Stimulated activated CD4-positive, alpha-beta T cell treated with anti-CD3 and anti-CD28 coated beads, Interleukin-1b, Interleukin-23, amount 100 ng/mL, for 1 hour (primary cell): ENCODE measurements around the gene SLX1A.
"Not testable (repeated sequence)": the region's sequence is repeated elsewhere in the genome, so short reads cannot be mapped to it uniquely, and the experiment has no call there.

Experiments
- DNase-seq, 2 donors: peaks; one replicate each; pipeline ENCODE4 v3.0.0-alpha.2; 2020; ENCODE audit warnings: low read depth in 2 of 2

SLX1A gene

DNA sequence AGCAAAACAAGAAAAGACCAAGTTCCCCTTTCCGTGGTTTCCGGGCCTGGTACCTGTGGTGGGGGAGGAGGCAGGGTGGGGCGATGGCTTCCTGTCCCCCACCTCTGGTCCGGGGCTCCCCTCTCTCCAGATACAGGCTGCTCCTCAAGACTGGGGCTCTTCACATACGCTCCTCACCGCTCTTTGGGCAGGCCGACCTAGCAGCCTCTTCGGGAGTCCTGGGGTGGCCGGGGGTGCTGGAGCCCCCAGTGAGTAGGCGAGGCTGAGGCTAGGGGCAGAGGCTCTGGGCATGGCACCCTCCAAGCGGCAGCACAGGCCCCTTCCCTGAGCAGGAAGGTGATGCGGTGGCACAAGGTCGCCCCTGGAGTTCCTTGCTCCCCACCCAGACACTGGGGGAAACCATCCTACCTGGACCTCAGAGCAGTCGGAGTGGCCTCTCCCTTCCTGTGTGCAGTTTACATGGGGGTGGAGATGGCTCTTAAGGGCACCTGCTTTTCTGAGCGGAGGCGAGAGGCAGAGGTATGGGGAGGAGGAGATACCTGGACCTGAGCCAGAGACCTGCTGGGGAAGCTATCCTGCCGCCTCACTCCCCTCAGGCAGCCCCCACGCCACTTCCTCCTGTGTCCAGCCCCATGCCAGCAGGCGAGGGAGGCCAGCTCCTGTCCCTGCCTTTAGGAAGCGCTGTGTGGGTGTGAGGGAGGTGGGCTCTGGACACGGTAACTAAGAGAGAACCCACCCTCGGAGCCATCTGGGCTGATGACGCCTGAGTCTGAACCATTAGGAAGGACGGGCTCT is 9.4 kb upstream of the SLX1A start:
- DNase-seq: peak; percentile 22 to 68

DNA sequence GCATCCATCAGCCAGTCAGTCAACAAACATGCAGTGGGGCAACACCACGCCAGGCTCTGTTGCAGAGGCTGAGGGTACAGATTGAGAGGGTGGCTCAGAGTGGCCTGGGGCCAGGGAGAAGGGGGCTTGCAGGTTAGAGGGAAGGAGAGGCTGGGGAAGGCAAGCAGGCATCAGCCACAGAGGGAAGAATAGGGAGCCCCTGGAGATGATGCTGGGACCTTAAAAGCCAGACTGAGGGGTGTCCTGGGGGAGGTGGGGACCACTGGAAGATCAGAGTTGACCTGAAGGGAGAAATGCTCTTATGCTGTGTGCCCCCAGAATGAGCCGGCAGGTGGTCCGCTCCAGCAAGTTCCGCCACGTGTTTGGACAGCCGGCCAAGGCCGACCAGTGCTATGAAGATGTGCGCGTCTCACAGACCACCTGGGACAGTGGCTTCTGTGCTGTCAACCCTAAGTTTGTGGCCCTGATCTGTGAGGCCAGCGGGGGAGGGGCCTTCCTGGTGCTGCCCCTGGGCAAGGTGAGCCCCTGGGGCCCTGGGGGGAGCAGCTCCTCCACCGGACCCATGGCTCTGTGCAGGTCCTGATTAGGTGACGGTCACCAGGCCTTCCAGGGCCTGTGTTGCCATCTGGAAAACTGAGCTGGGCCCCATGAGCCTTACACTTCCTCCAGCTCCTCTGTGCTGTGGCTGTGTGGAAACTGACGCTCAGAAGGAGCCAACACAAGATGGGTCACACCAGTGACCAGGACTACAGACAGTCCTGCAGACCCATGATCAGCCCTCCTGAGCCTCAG is 8.6 kb upstream of the SLX1A start:
- DNase-seq: peak in 1 of 2 donors; percentile 1

DNA sequence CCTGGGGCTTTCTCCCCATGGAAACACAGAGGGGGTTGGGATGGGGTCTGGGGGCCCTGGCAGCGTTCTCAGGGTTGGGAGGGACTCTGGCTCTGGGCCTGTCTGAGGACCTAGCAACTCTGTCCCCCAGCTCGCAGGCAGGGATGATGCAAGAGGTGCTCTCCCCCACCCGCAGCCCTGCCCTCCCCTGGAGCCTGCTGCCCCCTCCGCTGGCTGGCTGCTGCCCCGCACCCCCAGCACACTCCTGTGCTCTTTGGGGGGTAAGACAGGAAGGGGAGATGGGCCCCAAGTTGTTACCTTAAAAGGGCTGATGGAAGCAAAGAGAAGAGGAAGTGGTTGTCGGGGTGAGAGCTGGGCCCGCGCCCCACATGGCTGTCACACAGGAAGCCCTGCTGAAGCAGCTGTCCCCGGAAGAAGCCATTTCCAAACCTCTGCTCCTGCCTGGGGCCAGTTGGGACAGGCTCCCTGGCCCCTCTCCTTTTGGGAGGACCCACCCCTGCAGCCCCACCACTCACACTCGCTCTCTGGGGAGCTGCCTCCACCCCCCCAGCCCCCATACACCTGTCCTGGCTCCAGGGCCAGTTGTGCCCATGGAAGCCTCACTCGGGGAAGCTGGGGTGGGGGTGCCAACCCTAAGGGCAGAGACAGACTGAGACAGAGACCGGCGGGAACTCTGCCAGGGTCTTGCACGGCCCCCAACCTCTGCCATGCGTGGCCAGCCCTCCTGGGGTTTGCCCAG is 7.8 kb upstream of the SLX1A start:
- DNase-seq: peak; percentile 47 to 74

GRCh38 chr16:30186444-30186781 is 7.3 kb upstream of the SLX1A start:
- no peak for DNase-seq

- peak; percentile 73 to 88 for DNase-seq
Observed at GRCh38 chr16:30186782-30187555, 6.7 kb upstream of the SLX1A start.

DNA sequence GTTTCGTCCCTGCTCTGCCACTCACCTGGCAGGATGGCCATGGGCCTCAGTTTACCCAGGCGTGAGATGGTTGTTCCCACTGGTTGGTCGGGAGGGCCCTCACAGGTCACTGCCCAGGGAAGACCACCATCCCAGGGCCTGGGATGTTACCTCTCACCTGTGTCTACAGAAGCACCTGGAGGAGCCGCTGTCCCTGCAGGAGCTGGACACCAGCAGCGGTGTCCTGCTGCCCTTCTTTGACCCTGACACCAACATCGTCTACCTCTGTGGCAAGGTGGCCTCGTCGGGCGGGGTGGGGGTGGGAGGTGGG is 6.2 kb upstream of the SLX1A start:
- DNase-seq: no peak

- DNase-seq: no peak
Observed at GRCh38 chr16:30187971-30188561, 5.6 kb upstream of the SLX1A start.

DNA sequence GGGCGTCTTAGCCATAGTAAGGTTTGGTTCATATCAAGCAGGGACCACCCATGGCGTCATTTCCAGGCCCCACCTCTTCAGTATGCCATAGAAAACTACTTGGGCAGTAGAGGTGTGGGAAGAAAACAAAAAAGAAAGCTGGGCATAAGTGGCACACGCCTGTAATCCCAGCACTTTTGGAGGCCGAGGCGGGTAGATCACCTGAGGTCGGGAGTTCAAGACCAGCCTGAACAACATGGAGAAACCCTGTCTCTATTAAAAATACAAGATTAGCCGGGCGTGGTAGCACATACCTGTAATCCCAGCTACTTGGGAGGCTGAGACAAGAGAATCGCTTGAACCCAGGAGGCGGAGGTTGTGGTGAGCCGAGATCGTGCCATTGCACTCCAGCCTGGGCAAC is 2.5 kb upstream of the SLX1A start:
- DNase-seq: not testable (repeated sequence)

DNA sequence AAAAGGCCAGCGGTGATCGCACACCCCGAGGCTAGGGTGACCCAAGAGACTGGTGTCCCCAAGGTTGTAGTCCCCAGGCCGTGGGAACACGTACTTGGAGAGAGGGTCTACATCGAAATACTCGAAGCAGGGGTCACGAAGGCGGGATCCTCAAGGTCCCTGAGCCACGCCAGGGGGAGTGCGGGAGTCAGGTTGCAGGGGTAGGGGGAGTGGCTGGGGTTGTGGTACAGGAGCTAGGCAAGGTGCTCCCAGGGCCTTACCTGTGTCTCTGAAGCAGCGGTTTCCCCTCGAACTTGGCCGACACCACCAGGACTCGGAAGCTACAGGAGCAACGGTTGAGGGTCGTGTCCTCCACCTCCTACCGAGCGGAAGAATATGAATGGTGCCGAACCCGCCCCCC is 577 bp upstream of the SLX1A start:
- DNase-seq: not testable (repeated sequence)

GRCh38 chr16:30194172-30194925 is 674 bp downstream of the SLX1A start:
- not testable (repeated sequence) for DNase-seq

GRCh38 chr16:30197001-30197400 is 3.3 kb downstream of the SLX1A start:
- not testable (repeated sequence) for DNase-seq

DNA sequence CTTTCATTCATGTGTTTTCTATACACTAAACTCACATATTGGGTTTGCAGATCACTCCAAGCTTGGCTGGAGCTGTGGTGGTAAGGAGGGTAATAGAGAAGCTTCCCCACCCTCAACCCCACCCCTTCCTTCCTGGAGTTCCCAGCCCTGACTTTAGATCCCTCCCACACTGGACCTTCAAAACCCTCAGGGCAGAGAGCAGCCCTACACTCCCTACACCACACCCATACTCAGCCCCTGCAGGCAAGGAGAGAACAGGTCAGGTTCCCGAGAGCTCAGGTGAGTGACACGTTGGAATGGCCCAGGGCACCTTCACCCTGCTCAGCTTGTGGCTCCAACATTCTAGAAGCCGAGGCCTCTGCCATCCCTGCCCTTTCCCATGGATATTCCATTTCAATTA is 5.4 kb downstream of the SLX1A start, which contains the start of gene SULT1A3:
TSS of gene SULT1A3 (plus strand) at position 207 of the 400 bp plus-strand sequence. CDS start 1,474 bp downstream, outside the sequence.
- not testable (repeated sequence) for DNase-seq

GRCh38 chr16:30199608-30200343 is 6.1 kb downstream of the SLX1A start:
- DNase-seq: not testable (repeated sequence)

DNA sequence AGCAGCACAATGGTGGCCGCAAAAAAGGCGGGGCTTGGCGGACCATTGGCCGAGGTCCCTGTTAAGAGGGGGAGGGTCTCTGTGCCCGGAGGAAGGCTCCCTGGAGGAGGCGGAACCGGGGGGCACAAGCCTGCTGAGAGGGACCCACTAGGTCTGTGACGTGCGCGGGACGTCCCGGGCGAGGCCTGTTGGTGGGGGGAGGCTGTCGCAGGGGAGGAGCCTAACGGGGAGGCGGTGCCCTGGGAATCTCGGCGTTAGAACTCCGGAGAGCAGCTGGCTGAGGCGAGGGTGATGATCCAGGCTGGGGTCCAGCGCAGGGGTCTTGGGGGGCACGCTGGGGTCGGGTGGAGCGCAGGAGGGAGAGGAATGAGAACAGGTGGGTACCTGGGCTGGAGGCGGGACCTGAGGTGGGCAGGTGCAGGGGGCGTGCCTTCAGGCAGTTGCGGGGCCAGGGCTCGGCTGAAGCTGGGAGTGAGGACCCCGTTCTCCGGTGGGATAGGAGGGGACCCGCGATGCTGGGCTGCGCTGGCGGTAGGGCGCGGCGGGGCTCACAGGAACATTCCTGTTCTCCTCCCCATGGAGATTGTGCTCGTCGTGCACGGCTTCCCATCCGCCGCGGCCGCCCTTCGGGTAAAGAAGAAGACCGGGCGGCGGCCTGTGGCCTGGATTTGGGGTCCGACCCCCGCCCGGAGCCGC is 12.0 kb downstream of the SLX1A start:
- DNase-seq: not testable (repeated sequence)

GRCh38 chr16:30206252-30206651 is 12.6 kb downstream of the SLX1A start:
- not testable (repeated sequence) for DNase-seq

DNA sequence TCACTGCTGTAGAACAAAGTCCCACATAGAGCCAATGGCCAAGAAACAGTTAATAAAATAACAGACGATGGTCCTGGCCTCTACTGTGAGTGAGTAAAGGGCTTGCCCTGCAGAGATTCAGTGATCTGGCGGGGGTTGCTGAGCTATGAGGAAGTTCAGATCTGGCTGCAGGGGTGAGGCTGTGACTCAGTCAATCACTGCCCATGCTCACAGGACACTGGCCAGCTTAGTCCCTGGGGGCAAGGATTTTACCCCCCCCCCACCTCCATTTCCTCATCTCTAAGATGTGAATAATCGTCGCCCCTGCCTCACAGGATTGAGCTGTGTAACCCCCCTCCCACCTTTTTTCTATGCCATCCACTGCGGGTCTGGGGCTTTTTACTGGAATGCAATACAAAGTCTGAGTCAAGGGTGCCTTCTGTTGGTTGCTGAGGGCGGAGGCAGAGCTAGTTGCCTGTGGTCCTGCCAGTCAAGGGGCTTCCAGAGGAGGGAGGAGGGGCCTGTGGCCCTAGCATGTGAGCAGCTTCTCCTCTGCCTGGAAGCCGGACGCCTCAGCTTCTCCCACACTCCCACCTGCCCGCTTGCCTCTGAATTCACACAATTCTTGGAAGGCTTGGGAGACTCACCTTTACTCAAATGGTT is 13.5 kb downstream of the SLX1A start:
- not testable (repeated sequence) for DNase-seq

GRCh38 chr16:30209032-30209431 is 15.4 kb downstream of the SLX1A start:
- not testable (repeated sequence) for DNase-seq

- DNase-seq: not testable (repeated sequence)
Observed at GRCh38 chr16:30211414-30211813, 17.7 kb downstream of the SLX1A start.

- not testable (repeated sequence) for DNase-seq
Observed at GRCh38 chr16:30217082-30217481, 23.4 kb downstream of the SLX1A start.
